Measurements from ENCODE around the gene ICE2. TPM values are rescaled to one million over a fixed set of nuclear protein-coding genes. Genes with fewer than 3 reads are reported as not detected.

Gene ICE2
- total and polyA plus RNA-seq, 5 donors from 2014 or later: 37.1 to 52.2 (median 48.3) TPM

DNA sequence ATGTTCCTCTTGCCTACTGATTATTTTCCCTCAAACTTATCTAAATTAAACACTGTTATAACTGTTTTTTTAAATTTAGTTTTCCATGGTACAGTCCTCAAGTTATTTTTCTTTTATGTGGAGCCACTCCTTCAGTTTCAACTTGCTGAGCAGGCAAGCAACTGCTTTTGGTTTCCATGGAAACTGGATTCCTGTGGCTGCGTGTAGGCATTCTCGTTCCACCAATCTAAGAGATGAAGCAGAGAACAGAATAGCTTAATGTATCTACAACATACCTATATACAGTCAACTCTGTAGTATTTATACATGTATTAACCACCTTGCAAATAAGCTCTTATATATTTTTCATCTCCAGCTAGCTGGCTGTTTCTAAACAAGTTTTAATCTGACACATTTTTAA, 55.4 kb downstream of the ICE2 start:
- no peaks in the 10 kb centered on the region for H3K9me3 ChIP-seq (ENCODE audit: control insufficient read depth in 2 of 2, low read length in 2 of 2)
- H3K4me1 Mint-ChIP-seq: peaks cover 0 to 15% (median 7%) of the 10 kb centered on the region in 4 donors
- H3K36me3 Mint-ChIP-seq: peaks cover 19% of the 10 kb centered on the region
- H3K27me3 Mint-ChIP-seq: no peaks in the 10 kb centered on the region
- ATAC-seq (ENCODE audit: low read depth in 2 of 2): no peak
- no peaks in the 10 kb centered on the region for H3K4me1 ChIP-seq (ENCODE audit: control insufficient read depth, insufficient read depth, low read length, poor library complexity, severe bottlenecking)
- DNase-seq: peak in 1 of 3 donors; percentile 35
- peak overlapping the region in 1 of 3 donors; percentile 13 for H3K27ac Mint-ChIP-seq
- H3K4me3 ChIP-seq (ENCODE audit: low read depth, low read length): no peak overlapping the region
- H3K36me3 ChIP-seq (ENCODE audit: control insufficient read depth, insufficient read depth, low read length): peaks cover 33% of the 10 kb centered on the region
- no peaks in the 10 kb centered on the region for H3K27me3 ChIP-seq (ENCODE audit: control insufficient read depth, insufficient read depth, low read length)
- peak overlapping the region in 1 of 4 donors; percentile 47 for H3K4me3 Mint-ChIP-seq
- no peak overlapping the region for H3K27ac ChIP-seq (ENCODE audit: insufficient read depth, low read length, poor library complexity, severe bottlenecking)
- peaks cover 0 to 2% (median 0%) of the 10 kb centered on the region in 7 donors for H3K9me3 Mint-ChIP-seq

DNA sequence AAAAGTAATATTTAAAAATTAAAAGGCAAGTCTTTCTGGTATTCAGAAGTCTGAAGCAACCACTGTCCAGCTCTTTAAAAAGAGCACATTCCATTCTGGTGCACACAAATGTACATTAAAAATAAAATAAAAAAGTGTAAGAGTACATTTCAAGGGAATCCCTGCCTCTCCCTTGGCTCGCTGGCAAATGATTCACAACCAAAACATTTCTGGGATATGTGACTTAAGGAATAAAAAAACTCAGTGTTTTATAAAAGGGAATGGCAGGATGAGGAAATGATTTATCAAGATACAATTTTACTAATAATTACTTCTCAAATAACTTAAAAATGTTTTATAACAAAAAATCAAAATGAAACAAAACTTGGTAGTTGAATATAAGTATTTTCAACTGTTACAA, 57.4 kb downstream of the ICE2 start:
- no peaks in the 10 kb centered on the region for H3K9me3 ChIP-seq (ENCODE audit: control insufficient read depth in 2 of 2, low read length in 2 of 2)
- H3K36me3 Mint-ChIP-seq: peaks cover 11% of the 10 kb centered on the region
- DNase-seq: no peak
- no peak overlapping the region for H3K27ac ChIP-seq (ENCODE audit: insufficient read depth, low read length, poor library complexity, severe bottlenecking)
- no peak overlapping the region for H3K4me3 ChIP-seq (ENCODE audit: low read depth, low read length)
- no peaks in the 10 kb centered on the region for H3K4me1 ChIP-seq (ENCODE audit: control insufficient read depth, insufficient read depth, low read length, poor library complexity, severe bottlenecking)
- H3K27me3 ChIP-seq (ENCODE audit: control insufficient read depth, insufficient read depth, low read length): no peaks in the 10 kb centered on the region
- H3K27me3 Mint-ChIP-seq: no peaks in the 10 kb centered on the region
- H3K4me1 Mint-ChIP-seq: peaks cover 0 to 15% (median 7%) of the 10 kb centered on the region in 4 donors
- H3K36me3 ChIP-seq (ENCODE audit: control insufficient read depth, insufficient read depth, low read length): peaks cover 22% of the 10 kb centered on the region
- H3K4me3 Mint-ChIP-seq: no peak overlapping the region
- H3K9me3 Mint-ChIP-seq: peaks cover 0 to 2% (median 0%) of the 10 kb centered on the region in 7 donors
- no peak for ATAC-seq (ENCODE audit: low read depth in 2 of 2)
- H3K27ac Mint-ChIP-seq: no peak overlapping the region

DNA sequence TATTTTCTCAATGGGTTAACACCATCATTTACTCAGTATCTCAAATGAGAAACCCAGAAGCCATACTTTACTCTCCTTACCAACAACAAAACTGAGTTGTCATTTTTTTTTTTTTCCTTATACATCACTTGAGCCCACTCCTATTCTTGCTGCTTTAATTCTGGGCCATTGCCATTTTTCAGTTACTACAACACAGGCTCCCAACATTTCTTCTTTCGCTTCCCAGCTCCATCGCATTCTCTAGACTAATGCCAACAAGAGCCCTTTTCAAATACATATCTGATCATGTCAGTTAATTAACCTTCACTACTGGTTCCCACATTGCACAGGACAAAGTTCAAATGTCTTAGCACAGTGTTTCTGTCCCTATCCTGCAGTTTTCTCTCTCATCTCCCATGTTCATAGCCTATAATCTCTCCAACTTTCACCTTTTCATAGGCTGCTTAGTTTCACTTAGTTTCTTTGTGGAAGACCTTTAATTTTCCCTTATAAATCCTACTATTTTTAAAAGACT, 58.7 kb downstream of the ICE2 start:
- Histone ChIP-seq H3K27me3 (ENCODE audit: control insufficient read depth, insufficient read depth, low read length) (no peaks in the 10 kb centered on the region), H3K4me3 (ENCODE audit: low read depth, low read length) (no peak overlapping the region), H3K36me3 (ENCODE audit: control insufficient read depth, insufficient read depth, low read length) (peaks cover 18% of the 10 kb centered on the region), H3K4me1 (ENCODE audit: control insufficient read depth, insufficient read depth, low read length, poor library complexity, severe bottlenecking) (no peaks in the 10 kb centered on the region), H3K9me3 (ENCODE audit: control insufficient read depth in 2 of 2, low read length in 2 of 2) (no peaks in the 10 kb centered on the region), H3K27ac (ENCODE audit: insufficient read depth, low read length, poor library complexity, severe bottlenecking) (no peak overlapping the region)
- ATAC-seq (ENCODE audit: low read depth in 2 of 2) (no peak), DNase-seq (no peak)
- Mint-ChIP-seq H3K9me3 (peaks cover 0 to 2% (median 0%) of the 10 kb centered on the region in 7 donors), H3K4me3 (no peak overlapping the region), H3K27ac (no peak overlapping the region), H3K36me3 (peaks cover 11% of the 10 kb centered on the region), H3K27me3 (no peaks in the 10 kb centered on the region), H3K4me1 (peaks cover 0 to 15% (median 7%) of the 10 kb centered on the region in 4 donors)

DNA sequence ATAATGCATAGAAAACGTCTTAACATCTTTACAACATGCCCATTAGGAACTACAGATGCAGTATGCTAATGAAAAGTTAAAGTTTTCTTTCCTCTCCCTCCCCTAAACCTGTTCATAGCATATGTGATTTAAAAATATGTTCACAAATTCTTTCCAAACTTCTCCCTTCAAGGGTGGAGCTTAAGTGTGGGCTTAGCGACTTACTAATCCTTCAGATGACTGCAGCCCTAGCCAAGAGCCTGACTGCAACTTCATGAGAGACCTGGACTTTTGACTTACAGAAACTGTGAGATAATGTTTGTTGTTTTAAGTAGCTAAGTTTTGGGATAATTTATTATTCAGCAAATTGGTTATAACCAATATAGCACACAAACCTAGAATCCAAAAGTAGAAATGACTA, 59.2 kb downstream of the ICE2 start:
- Histone ChIP-seq H3K36me3 (ENCODE audit: control insufficient read depth, insufficient read depth, low read length) (peaks cover 18% of the 10 kb centered on the region), H3K4me3 (ENCODE audit: low read depth, low read length) (no peak overlapping the region), H3K9me3 (ENCODE audit: control insufficient read depth in 2 of 2, low read length in 2 of 2) (no peaks in the 10 kb centered on the region), H3K4me1 (ENCODE audit: control insufficient read depth, insufficient read depth, low read length, poor library complexity, severe bottlenecking) (no peaks in the 10 kb centered on the region), H3K27ac (ENCODE audit: insufficient read depth, low read length, poor library complexity, severe bottlenecking) (no peak overlapping the region), H3K27me3 (ENCODE audit: control insufficient read depth, insufficient read depth, low read length) (no peaks in the 10 kb centered on the region)
- Mint-ChIP-seq H3K9me3 (peaks cover 0 to 2% (median 0%) of the 10 kb centered on the region in 7 donors), H3K4me1 (peaks cover 0 to 15% (median 6%) of the 10 kb centered on the region in 4 donors), H3K36me3 (peaks cover 11% of the 10 kb centered on the region), H3K27ac (peak overlapping the region in 1 of 3 donors; percentile 29), H3K27me3 (no peaks in the 10 kb centered on the region), H3K4me3 (no peak overlapping the region)
- ATAC-seq (ENCODE audit: low read depth in 2 of 2): no peak
- no peak for DNase-seq

DNA sequence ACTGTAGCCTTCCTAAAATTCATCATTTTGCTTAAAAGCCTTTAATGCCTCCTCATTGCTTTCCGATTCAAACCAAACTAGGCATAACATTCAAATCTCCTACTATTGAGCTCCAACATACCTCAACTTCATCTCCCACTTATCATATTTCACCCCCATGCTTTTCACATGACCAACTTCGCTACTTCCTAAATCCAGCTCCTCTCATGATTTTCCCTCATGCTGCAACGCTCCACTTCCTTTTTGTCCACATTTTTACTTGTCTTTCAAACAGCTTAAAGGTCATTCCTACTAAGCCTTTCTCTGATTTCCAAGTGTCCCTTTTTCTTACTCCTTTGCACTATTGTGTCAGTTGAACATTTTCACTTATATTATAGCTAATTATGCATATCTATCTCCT, 60.8 kb downstream of the ICE2 start:
- Mint-ChIP-seq H3K4me1 (peaks cover 0 to 4% (median 1%) of the 10 kb centered on the region in 4 donors), H3K27me3 (no peaks in the 10 kb centered on the region), H3K9me3 (peaks cover 0 to 2% (median 0%) of the 10 kb centered on the region in 7 donors), H3K4me3 (no peak overlapping the region), H3K36me3 (peaks cover 8% of the 10 kb centered on the region), H3K27ac (peak overlapping the region in 1 of 3 donors; percentile 70)
- no peak for DNase-seq
- Histone ChIP-seq H3K4me1 (ENCODE audit: control insufficient read depth, insufficient read depth, low read length, poor library complexity, severe bottlenecking) (no peaks in the 10 kb centered on the region), H3K36me3 (ENCODE audit: control insufficient read depth, insufficient read depth, low read length) (peaks cover 11% of the 10 kb centered on the region), H3K9me3 (ENCODE audit: control insufficient read depth in 2 of 2, low read length in 2 of 2) (no peaks in the 10 kb centered on the region), H3K27ac (ENCODE audit: insufficient read depth, low read length, poor library complexity, severe bottlenecking) (no peak overlapping the region), H3K4me3 (ENCODE audit: low read depth, low read length) (no peak overlapping the region), H3K27me3 (ENCODE audit: control insufficient read depth, insufficient read depth, low read length) (no peaks in the 10 kb centered on the region)
- ATAC-seq (ENCODE audit: low read depth in 2 of 2): no peak

DNA sequence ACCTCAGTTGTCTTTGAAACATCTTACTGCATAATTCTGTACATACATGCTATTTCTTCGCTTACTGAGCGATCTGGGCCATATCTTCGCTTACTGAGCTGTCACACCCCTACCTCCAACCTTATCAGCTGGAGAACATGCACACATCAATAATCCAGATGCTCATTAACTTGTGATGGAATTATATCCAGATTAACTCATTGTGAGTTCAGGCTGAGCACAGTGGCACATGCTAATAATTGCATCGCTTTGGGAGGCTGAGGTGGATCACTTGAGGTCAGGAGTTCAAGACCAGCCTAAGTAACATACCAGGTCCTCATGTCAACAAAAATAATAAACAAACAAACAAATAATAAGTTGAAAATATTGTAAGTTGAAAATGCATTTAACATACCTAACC, 61.8 kb downstream of the ICE2 start:
- Mint-ChIP-seq H3K9me3 (peaks cover 0 to 2% (median 0%) of the 10 kb centered on the region in 7 donors), H3K4me1 (peaks cover 0 to 4% (median 1%) of the 10 kb centered on the region in 4 donors), H3K27me3 (no peaks in the 10 kb centered on the region), H3K36me3 (peaks cover 4% of the 10 kb centered on the region), H3K27ac (no peak overlapping the region), H3K4me3 (no peak overlapping the region)
- DNase-seq (no peak), ATAC-seq (ENCODE audit: low read depth in 2 of 2) (no peak)
- Histone ChIP-seq H3K4me1 (ENCODE audit: control insufficient read depth, insufficient read depth, low read length, poor library complexity, severe bottlenecking) (no peaks in the 10 kb centered on the region), H3K27me3 (ENCODE audit: control insufficient read depth, insufficient read depth, low read length) (no peaks in the 10 kb centered on the region), H3K27ac (ENCODE audit: insufficient read depth, low read length, poor library complexity, severe bottlenecking) (no peak overlapping the region), H3K36me3 (ENCODE audit: control insufficient read depth, insufficient read depth, low read length) (peaks cover 8% of the 10 kb centered on the region), H3K9me3 (ENCODE audit: control insufficient read depth in 2 of 2, low read length in 2 of 2) (no peaks in the 10 kb centered on the region), H3K4me3 (ENCODE audit: low read depth, low read length) (no peak overlapping the region)

DNA sequence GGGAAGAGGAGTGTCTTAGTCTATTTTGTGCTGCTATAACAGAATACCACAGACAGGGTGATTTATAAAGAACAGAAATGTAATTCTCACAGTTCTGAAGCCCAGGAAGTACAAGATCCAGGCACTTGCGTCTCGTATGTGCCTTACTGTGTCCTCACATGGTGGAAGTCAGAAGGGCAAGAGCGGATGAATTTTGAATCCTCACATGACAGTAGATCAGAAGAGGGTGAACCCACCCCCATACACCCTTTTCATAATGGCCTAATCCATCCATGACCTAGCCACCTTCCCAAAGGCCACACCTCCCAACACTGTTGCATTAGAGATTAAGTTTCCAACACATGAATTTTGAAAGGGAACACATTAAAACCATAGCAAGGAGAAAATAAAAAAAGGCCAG, 62.5 kb downstream of the ICE2 start:
- no peak overlapping the region for H3K4me3 ChIP-seq (ENCODE audit: low read depth, low read length)
- Mint-ChIP-seq H3K4me1 (peaks cover 0 to 4% (median 1%) of the 10 kb centered on the region in 4 donors), H3K9me3 (peaks cover 0 to 2% (median 0%) of the 10 kb centered on the region in 7 donors), H3K4me3 (no peak overlapping the region), H3K36me3 (peaks cover 4% of the 10 kb centered on the region), H3K27me3 (no peaks in the 10 kb centered on the region), H3K27ac (no peak overlapping the region)
- H3K36me3 ChIP-seq (ENCODE audit: control insufficient read depth, insufficient read depth, low read length): peaks cover 7% of the 10 kb centered on the region
- no peak for DNase-seq
- H3K9me3 ChIP-seq (ENCODE audit: control insufficient read depth in 2 of 2, low read length in 2 of 2): no peaks in the 10 kb centered on the region
- H3K27me3 ChIP-seq (ENCODE audit: control insufficient read depth, insufficient read depth, low read length): no peaks in the 10 kb centered on the region
- H3K4me1 ChIP-seq (ENCODE audit: control insufficient read depth, insufficient read depth, low read length, poor library complexity, severe bottlenecking): no peaks in the 10 kb centered on the region
- ATAC-seq (ENCODE audit: low read depth in 2 of 2): no peak
- no peak overlapping the region for H3K27ac ChIP-seq (ENCODE audit: insufficient read depth, low read length, poor library complexity, severe bottlenecking)

DNA sequence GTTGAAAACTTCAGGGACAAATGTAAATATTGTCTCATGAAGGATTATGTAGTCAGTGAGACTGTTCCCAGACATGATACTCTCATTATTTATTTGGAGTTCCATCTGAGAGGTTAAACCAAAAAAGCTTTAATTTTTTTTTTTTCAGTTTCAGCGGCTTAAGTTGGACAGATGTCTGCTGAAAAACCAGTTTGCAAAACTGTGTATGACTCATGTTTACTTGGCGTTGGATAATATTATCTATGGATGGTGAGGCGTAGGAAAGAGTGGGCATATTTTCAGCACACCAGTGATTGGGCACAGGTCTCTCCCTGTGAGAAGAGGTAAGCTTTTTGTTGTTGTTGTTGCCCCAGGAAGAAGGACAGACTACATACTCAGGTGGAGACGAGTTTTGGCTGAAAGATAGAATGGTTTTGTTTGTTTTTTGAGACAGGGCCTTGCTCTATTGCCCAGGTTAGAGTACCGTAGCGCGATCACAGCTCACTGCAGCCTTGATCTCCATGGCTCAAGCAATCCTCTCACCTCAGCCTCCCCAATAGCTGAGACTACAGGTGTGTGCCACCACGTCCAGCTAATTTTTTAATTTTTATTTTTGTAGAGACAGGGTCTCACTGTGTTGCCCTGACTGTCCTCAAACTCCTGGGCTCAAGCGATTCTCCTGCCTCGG, 64.8 kb downstream of the ICE2 start:
- ATAC-seq (ENCODE audit: low read depth in 2 of 2): no peak
- Histone ChIP-seq H3K27me3 (ENCODE audit: control insufficient read depth, insufficient read depth, low read length) (no peaks in the 10 kb centered on the region), H3K4me3 (ENCODE audit: low read depth, low read length) (no peak overlapping the region), H3K9me3 (ENCODE audit: control insufficient read depth in 2 of 2, low read length in 2 of 2) (no peaks in the 10 kb centered on the region), H3K4me1 (ENCODE audit: control insufficient read depth, insufficient read depth, low read length, poor library complexity, severe bottlenecking) (peaks cover 1% of the 10 kb centered on the region), H3K36me3 (ENCODE audit: control insufficient read depth, insufficient read depth, low read length) (no peaks in the 10 kb centered on the region), H3K27ac (ENCODE audit: insufficient read depth, low read length, poor library complexity, severe bottlenecking) (no peak overlapping the region)
- Mint-ChIP-seq H3K36me3 (peaks cover 4% of the 10 kb centered on the region), H3K27ac (peak overlapping the region in 1 of 3 donors; percentile 9), H3K9me3 (no peaks in the 10 kb centered on the region), H3K4me1 (peaks cover 0 to 2% (median under 1%) of the 10 kb centered on the region in 4 donors), H3K4me3 (no peak overlapping the region), H3K27me3 (no peaks in the 10 kb centered on the region)
- no peak for DNase-seq
